ENCODE results near the gene CDC14B. TPM values are rescaled to one million over a fixed set of nuclear protein-coding genes. Genes with fewer than 3 reads are reported as not detected.
"Not testable (repeated sequence)": the region's sequence is repeated elsewhere in the genome, so short reads cannot be mapped to it uniquely, and the experiment has no call there.

Gene CDC14B
- total and polyA plus RNA-seq, 7 donors = 0.87 to 10.7 (median 2.6) TPM

DNA sequence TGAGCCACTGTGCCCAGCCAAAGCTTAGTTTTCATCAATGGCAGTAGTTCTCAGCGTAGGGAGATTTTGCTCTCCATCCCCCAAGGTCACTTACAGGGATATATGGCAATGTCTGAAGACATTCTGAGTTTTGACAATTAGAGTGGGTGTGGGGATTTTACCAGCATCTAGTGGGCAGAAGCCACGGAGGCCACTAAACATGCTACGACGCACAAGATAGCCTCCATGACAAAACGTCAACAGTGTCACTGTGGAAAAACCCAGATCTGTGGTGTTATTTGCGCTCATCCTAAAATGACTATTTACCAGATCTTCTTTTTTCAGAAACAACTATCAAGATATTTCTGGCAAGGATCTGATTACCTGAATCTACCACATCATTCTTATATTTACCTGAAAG, 68.2 kb downstream of the CDC14B start:
- Histone ChIP-seq H3K9me3 (no peaks in the 10 kb centered on the region), H3K36me3 (ENCODE audit: insufficient read depth in 1 of 2, low read depth in 1 of 2) (peaks cover 0 to 10% of the 10 kb centered on the region in 2 donors), H3K27me3 (ENCODE audit: insufficient read depth in 3 of 3, low read length in 2 of 3) (no peaks in the 10 kb centered on the region), H3K4me3 (no peak overlapping the region), H3K27ac (no peak overlapping the region), H3K4me1 (no peaks in the 10 kb centered on the region)
- intact Hi-C loops (cut with DNase I) = no loop called here
- ATAC-seq (no peak), DNase-seq (no peak)
- WGBS, 3 donors = 86 to 96% (median 92%) methylated on average over 6 of the region's 6 CpGs
- TF ChIP-seq, protein P1, sequence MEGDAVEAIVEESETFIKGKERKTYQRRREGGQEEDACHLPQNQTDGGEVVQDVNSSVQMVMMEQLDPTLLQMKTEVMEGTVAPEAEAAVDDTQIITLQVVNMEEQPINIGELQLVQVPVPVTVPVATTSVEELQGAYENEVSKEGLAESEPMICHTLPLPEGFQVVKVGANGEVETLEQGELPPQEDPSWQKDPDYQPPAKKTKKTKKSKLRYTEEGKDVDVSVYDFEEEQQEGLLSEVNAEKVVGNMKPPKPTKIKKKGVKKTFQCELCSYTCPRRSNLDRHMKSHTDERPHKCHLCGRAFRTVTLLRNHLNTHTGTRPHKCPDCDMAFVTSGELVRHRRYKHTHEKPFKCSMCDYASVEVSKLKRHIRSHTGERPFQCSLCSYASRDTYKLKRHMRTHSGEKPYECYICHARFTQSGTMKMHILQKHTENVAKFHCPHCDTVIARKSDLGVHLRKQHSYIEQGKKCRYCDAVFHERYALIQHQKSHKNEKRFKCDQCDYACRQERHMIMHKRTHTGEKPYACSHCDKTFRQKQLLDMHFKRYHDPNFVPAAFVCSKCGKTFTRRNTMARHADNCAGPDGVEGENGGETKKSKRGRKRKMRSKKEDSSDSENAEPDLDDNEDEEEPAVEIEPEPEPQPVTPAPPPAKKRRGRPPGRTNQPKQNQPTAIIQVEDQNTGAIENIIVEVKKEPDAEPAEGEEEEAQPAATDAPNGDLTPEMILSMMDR (IDR thresholded peaks at IDR 0.05) = no peak

DNA sequence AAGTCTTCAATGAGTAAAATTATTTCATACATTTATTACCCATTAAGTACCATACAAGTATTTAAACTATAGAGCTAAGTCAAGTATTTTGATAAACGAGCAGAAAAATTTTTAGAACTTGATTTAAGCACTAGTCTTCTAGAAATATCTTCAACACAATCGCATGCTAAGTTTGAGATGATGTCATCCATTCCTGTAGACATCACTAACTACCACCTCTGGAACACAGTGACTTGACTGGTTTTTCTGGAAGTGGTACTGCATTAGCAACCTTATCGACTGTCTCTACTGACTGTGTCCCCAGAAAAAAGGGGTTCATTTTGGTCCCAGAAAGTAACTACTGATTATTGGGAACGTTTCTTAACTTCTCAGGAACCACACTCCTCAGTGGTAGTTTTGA, 69.0 kb downstream of the CDC14B start:
- WGBS, 3 donors = 79 to 92% (median 82%) methylated on average over 4 of the region's 4 CpGs
- H3K4me3 ChIP-seq = no peak overlapping the region
- intact Hi-C loops (cut with DNase I) = no loop called here
- DNase-seq (no peak), ATAC-seq (no peak)
- H3K27me3 ChIP-seq (ENCODE audit: insufficient read depth in 3 of 3, low read length in 2 of 3) = no peaks in the 10 kb centered on the region
- TF ChIP-seq, protein P1 (IDR thresholded peaks at IDR 0.05) = no peak
- peaks cover 0 to 10% of the 10 kb centered on the region in 2 donors for H3K36me3 ChIP-seq (ENCODE audit: insufficient read depth in 1 of 2, low read depth in 1 of 2)
- H3K9me3 ChIP-seq = no peaks in the 10 kb centered on the region
- H3K27ac ChIP-seq = no peak overlapping the region
- H3K4me1 ChIP-seq = no peaks in the 10 kb centered on the region

DNA sequence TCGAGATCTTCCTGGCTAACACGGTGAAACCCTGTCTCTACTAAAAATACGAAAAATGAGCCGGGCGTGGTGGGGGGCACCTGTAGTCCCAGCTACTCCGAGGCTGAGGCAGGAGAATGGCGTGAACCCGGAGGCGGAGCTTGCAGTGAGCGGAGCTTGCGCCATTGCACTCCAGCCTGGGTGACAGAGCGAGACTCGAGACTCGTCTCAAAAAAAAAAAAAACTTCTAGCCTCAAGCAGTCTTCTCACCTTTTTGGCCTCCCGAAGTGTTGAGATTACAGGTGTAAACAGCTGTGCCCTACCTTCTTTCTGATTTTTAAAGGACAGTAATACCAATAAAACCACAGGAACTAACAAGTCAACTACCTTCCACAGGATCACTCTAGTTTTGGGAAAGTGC, 76.5 kb downstream of the CDC14B start:
- H3K4me1 ChIP-seq; H3K4me3 ChIP-seq; H3K36me3 ChIP-seq (ENCODE audit: insufficient read depth in 1 of 2, low read depth in 1 of 2); H3K27me3 ChIP-seq (ENCODE audit: insufficient read depth in 3 of 3, low read length in 2 of 3); H3K9me3 ChIP-seq; H3K27ac ChIP-seq; DNase-seq; intact Hi-C loops (cut with DNase I); ATAC-seq: not testable (repeated sequence)
- 92 to 95% (median 94%) methylated on average over 15 of the region's 15 CpGs for WGBS, 3 donors

DNA sequence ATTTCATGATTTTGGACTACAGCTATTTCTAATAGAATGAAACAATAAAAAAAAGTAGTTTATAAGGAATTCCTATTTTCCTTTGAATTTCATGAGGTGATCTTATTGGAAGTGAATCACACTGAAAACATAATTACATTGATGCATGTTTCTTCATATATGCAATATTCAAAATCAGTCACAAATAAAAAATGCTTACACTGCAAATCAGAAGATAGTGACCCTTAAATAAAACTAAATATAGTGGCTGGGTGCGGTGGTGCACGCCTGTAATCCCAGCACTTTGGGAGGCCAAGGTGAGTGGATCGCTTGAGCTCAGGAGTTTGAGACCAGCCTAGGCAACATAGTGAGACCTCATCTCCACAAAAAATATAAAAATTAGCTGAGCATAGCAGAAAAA, 79.5 kb downstream of the CDC14B start:
- H3K36me3 ChIP-seq (ENCODE audit: insufficient read depth in 1 of 2, low read depth in 1 of 2) = no peaks in the 10 kb centered on the region
- ATAC-seq (no peak), DNase-seq (no peak)
- H3K27me3 ChIP-seq (ENCODE audit: insufficient read depth in 3 of 3, low read length in 2 of 3) = no peaks in the 10 kb centered on the region
- H3K9me3 ChIP-seq = no peaks in the 10 kb centered on the region
- intact Hi-C loops (cut with DNase I) = no loop called here
- TF ChIP-seq, protein P1 (IDR thresholded peaks at IDR 0.05) = no peak
- no peak overlapping the region for H3K4me3 ChIP-seq
- 99 to 100% (median 99%) methylated on average over 3 of the region's 3 CpGs for WGBS, 3 donors
- H3K4me1 ChIP-seq = no peaks in the 10 kb centered on the region
- H3K27ac ChIP-seq = no peak overlapping the region

DNA sequence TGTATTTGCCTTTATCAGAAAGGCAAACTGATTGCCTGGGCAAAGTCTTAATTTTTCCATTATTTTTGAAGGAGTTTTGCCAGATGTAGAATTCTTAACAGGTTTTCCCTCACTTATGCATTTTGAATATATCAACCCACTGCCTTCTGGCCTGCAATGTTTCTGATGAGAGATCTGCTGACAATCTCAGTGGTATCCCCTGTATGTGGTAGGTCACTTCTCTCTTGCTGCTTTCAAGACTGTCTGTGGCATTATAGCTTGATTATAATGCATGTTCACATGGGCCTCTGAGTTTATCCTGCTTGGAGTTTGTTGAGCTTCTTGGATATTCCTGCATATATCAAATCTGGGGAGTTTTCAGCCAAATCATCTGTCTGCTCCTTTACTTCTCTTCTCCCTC, 87.5 kb downstream of the CDC14B start:
- no peak overlapping the region for H3K4me3 ChIP-seq
- TF ChIP-seq, protein P1 (IDR thresholded peaks at IDR 0.05) = no peak
- intact Hi-C loops (cut with DNase I) = no loop called here
- no peak overlapping the region for H3K27ac ChIP-seq
- H3K9me3 ChIP-seq = no peaks in the 10 kb centered on the region
- no peak for DNase-seq
- peaks cover 0 to 21% of the 10 kb centered on the region in 2 donors for H3K36me3 ChIP-seq (ENCODE audit: insufficient read depth in 1 of 2, low read depth in 1 of 2)
- H3K4me1 ChIP-seq = no peaks in the 10 kb centered on the region
- H3K27me3 ChIP-seq (ENCODE audit: insufficient read depth in 3 of 3, low read length in 2 of 3) = no peaks in the 10 kb centered on the region
- ATAC-seq = no peak
